NB4 (cell line): Measurements from ENCODE around the gene ZNF687.
"Not testable (repeated sequence)": the region's sequence is repeated elsewhere in the genome, so short reads cannot be mapped to it uniquely, and the experiment has no call there.

Source experiments
- DNase-seq: peaks from one replicate; pipeline ENCODE4 v3.0.0; 2010; ENCODE audit warnings: low read depth
- H3K4me3 ChIP-seq: one replicate; pipeline ENCODE4 v1.5.1; 2011; ENCODE audit warnings: mild to moderate bottlenecking, low read depth, low read length, moderate library complexity
- CTCF ChIP-seq: IDR thresholded peaks from one replicate; pipeline ENCODE4 v1.5.1; 2012; ENCODE audit warnings: low read depth, low read length
- MAX ChIP-seq: IDR thresholded peaks from 2 replicates; pipeline ENCODE4 v1.6.1; 2011; ENCODE audit warnings: low read depth, low read length
- MYC ChIP-seq: IDR thresholded peaks from 2 replicates; pipeline ENCODE4 v1.6.1; 2011; ENCODE audit warnings: low read depth, low read length
- POLR2A ChIP-seq: IDR thresholded peaks from 2 replicates; pipeline ENCODE4 v1.6.1; 2011; ENCODE audit warnings: mild to moderate bottlenecking; ENCODE audit not compliant: insufficient read length; ENCODE audit errors: extremely low read depth

Gene ZNF687

GRCh38 chr1:151273924-151274466, 8.1 kb upstream of the ZNF687 start:
- no peak for DNase-seq
- no peak overlapping the region for H3K4me3 ChIP-seq
- TF ChIP-seq MAX (no peak), CTCF (no peak), MYC (no peak), POLR2A (no peak)

GRCh38 chr1:151275341-151275740, 6.8 kb upstream of the ZNF687 start:
- not testable (repeated sequence) for DNase-seq, H3K4me3 ChIP-seq

GRCh38 chr1:151277249-151277648, 4.8 kb upstream of the ZNF687 start:
- no peak overlapping the region for H3K4me3 ChIP-seq
- TF ChIP-seq MYC = no peak
- no peak for TF ChIP-seq POLR2A
- TF ChIP-seq MAX = no peak
- no peak for TF ChIP-seq CTCF
- peak; percentile 88 for DNase-seq

GRCh38 chr1:151281225-151281968, 702 bp upstream of the ZNF687 start:
- no peak for TF ChIP-seq CTCF
- TF ChIP-seq MYC = peak; percentile 6; the same call in 1 of the 2 replicates
- TF ChIP-seq POLR2A = peak; percentile 31
- TF ChIP-seq MAX = peak; percentile 17; the same call in 1 of the 2 replicates
- DNase-seq = peak; percentile 98
- peak overlapping the region; percentile 96 for H3K4me3 ChIP-seq

GRCh38 chr1:151282883-151283725, 1.0 kb downstream of the ZNF687 start:
- H3K4me3 ChIP-seq = peak overlapping the region; percentile 96
- DNase-seq = peak; percentile 61
- TF ChIP-seq MYC = no peak
- no peak for TF ChIP-seq MAX

- DNase-seq = no peak
- no peak overlapping the region for H3K4me3 ChIP-seq
- no peak for TF ChIP-seq CTCF
- TF ChIP-seq MAX = no peak
- no peak for TF ChIP-seq MYC
Observed at GRCh38 chr1:151284013-151284577, 2.0 kb downstream of the ZNF687 start.
